HG03575 (cell line): ENCODE measurements around the gene ZNF823.

Experiments used
- ATAC-seq: cut with Tn5 transposase; IDR thresholded peaks from one replicate; pipeline ENCODE4 v1.9.1; 2021; ENCODE audit not compliant: unreplicated experiment, insufficient number of reproducible peaks, low FRiP score; ENCODE audit errors: extremely low read depth

ZNF823 gene

DNA sequence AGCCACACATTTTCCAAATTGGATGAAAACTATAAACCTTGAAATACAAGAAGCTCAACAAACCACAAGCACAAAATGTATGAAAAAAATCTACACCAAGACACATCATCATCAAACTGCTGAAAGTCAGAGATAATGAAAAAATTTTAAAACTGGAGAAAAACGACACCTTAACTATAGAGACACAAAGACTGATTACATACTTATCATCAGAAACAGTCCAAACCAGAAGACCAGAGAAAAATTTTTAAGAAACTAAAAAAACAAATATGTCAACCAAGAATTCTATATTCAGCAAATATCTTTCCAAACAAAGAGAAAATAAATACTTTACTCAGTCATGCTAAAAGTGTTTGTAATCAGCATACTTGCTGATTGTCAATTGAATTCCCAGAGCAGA lies 8.5 kb upstream of the ZNF823 start:
- ATAC-seq, result no peak

DNA sequence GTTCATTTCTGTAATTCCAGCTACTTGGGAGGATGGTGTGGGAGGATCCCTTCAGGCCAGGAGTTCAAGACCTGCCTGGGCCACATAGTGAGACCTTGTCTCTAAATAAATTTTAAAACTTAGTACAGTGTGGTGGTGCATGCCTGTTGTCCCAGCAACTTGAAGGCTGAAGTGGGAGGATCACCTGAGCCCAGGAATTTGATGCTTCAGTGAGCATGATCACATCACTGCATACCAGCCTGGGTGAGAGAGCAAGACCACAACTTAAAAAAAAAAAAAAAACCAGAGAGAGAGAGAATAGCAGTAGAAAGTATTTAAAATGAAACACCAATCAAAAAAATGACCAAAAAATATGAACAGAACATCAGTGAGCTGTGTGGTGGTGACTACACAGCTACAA lies 7.1 kb upstream of the ZNF823 start:
- ATAC-seq, result no peak

GRCh38 chr19:11737964-11738745 lies 591 bp downstream of the ZNF823 start:
- no peak for ATAC-seq

GRCh38 chr19:11736696-11737095 lies 2.0 kb downstream of the ZNF823 start:
- no peak for ATAC-seq

DNA sequence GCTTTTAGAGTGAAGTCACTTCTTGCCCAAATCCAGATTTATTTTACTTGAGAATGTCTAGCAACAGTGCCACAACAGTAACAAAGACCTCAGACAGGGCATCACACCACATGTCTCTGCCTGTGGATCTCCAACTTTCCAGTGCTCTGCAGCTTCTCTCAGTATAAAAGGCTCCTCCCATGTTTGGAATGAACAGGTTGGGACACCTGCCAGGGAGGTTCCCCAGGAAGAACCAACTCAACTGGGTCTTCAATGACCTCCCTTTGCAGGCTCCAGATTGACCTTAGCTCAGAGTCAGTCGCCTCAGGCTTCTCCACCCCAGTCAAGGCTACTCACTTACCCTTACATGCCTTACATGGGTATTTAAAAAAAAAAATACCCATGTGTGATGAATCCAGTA lies 3.4 kb downstream of the ZNF823 start:
- no peak for ATAC-seq

- no peak for ATAC-seq
Observed at GRCh38 chr19:11729586-11729985, 9.2 kb downstream of the ZNF823 start.

DNA sequence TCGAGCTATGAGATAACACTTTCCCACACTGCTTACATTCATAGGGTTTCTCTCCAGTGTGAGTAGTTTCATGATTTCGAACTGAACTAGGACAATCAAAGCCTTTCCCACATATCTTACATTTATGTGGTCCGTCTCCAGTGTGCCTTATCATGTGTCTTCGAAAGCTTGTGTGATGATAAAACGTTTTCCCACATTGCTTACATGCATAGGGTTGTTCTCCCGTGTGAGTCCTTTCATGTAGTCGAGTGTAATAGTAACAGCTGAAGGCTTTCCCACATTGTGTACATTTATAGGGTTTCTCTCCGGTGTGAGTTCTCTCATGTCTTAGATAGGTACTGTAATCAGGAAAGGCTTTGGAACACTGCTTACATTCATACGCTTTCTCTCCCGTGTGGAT lies 16.3 kb downstream of the ZNF823 start:
- no peak for ATAC-seq

GRCh38 chr19:11721681-11722080 lies 17.1 kb downstream of the ZNF823 start:
- ATAC-seq, result no peak

GRCh38 chr19:11710313-11710712 lies 28.4 kb downstream of the ZNF823 start:
- no peak for ATAC-seq

DNA sequence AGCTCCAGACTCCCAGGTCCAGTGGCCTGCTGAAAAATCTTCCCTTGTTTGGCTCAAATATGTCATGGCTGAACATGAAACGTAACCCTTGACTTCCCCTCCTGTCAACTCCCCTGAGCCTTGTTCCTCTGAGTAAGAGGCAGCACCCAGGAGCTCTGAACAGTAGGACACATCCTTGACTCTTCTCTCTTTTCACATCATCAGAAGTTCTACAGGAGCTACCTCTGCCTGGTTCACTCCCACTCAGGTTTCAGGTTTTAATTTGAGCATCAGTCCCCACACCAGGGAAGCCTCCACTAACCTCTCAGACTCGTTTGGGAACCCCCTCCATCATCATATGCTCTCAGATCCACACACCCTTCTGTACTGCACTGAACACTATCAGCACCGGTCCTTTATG lies 30.3 kb downstream of the ZNF823 start:
- ATAC-seq, result no peak

- no peak for ATAC-seq
Observed at GRCh38 chr19:11705474-11705873, 33.3 kb downstream of the ZNF823 start.

DNA sequence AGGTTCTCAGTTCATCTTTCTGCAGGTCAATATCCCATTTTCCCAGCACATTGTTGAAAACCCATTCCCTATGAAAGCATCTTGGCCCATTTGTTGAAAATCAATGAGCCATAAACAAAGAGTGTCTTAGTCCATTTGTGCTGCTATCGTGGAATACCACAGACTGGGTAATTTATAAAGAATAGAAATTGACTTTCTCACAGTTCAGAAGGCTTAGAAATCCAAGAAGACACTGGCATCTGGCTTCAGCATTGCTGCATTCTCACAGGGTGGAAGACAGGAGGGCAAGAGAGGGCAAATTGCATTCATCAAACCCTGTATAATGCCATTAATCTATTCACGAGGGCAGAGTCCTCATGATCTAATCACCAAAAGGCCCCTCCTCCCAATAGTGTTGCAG lies 34.1 kb downstream of the ZNF823 start:
- no peak for ATAC-seq

DNA sequence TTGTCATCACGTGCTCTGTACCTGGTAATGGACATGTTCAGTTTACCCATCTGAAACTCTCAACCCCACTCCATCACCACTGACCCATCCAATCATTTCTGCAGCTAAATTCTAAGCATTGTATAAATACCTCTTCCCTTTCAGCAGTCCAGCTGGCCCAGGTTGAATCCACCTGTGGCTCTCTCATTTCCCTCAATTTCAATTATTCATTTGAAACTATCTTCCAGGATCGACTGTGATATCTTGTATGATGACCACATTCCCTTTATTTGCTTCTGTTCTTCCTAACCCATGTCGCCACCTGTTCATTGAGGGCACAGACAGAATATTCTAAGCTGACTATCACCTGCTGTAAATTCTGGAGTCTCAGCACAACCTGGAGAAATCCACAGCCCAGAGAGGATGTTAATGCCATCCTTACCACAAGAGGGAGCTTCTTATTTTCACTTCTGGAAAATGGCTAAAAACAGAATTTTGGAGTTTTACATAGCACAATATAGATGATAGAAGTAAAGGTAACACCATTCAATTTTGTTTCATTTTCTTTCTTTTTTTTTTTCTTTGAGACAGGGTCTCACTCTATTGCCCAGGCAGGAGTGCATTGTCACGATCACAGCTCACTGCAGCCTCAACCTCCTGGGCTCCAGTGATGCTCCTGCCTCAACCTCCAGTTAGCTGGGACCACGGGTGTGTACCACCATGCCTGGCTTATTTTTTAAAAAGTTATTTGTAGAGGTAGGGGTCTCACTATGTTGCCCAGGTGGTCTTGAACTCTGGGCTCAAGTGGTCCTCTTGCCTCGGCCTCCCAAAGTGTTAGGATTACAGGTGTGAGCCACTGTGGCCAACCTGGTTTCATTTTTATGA lies 38.6 kb downstream of the ZNF823 start:
- no peak for ATAC-seq

DNA sequence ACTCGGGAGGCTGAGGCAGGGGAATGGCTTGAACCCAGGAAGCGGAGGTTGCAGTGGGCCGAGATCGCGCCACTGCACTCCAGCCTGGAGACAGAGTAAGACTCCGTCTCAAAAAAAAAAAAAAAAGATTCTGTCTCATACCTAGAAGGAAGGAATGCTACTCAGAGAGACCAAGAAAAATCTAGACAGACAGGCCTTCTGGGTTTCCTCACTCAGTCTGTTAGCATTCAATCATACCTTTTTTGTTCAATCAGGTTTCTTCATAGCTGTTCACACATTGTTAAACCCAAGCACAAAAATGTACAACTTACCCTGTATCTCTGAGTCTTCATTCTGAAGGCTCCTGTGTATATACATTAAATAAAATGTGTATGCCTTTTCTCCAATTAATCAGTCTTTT lies 40.5 kb downstream of the ZNF823 start:
- no peak for ATAC-seq

- ATAC-seq, result no peak
Observed at GRCh38 chr19:11697284-11697855, 41.4 kb downstream of the ZNF823 start.

DNA sequence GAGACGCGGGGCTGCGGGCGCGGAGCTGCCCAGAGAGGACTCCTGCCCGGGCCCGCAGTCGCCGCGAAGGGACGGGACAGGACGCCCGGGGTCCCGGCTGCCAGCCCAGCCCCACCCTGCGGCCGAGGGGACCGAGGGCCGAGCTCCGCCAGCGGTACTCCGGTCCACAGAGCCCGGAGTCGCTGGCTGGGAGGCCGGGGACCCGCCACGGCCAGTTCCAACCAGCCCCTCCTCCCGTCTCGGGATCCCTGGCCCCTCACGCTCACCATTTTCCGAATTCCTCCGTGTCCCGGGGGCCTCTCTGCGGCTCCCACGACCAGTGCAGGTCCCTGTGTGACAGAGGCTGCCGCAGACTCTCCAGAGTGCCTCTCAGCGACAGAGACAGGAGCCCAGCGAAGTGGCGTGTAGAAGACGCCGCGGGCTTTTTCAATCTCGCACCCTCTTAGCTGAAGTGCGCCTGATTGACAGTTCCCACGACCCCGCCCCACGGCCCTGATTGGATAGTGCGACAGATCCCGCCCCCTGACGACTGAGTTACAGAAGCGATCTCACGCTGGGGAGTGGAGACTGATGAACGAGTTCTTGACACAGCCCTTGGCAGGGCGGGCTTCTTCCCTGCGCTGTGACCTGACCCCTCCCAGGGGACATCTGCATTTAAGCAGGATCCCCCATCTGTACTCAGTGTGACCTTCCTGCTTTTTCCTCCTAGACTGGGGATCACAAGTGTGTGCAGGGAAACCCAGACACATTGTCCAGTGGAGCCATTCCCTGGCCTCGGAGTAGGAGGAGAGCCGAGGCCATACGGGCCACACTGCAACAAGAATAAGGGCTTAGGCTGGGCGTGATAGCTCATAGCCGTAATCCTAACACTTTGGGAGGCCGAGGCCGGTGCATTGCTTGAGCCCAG lies 44.0 kb downstream of the ZNF823 start:
- ATAC-seq, result no peak

DNA sequence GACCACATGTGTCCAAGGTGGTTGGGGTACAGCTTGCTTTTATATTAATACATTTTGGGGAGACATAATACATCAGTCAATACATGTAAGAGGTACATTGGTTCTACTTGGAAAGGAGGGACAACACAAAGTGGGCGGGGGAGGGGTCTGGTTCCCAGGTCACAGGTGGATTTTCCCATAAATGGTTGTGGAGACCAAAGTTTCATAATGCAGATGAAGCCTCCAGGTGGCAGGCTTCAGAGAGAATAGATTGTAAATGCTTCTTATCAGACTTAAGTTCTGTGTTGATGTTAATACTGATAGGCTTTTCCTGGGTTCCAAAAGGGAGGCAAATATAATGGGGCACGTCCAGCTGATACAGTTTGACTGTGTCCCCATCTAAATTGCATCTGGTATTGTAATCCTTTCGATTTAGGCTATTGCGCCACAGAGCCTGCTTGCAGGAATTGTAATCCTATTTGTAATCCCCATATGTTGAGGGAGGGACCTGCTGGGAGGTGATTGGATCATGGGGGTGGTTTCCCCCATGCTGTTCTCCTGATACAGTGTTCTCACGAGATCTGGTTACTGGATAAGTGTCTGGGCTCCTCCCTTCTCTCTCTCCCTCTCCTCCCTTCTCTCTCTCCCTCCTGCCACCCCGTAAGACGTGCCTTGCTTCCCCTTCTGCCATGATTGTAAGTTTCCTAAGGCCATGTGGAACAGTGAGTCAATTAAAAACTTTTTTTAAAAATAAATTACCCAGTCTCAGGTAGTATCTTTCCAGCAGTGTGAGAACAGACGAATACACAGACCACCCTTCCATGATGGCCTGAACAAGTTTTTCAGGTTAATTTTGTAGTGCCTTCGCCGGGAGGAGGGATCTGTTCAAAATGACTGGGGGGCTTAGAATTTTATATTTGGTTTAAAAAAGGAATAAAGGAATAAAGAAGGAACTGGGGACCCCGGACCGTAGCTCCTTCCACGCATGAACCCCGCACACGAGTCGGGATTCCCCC lies 44.9 kb downstream of the ZNF823 start:
- ATAC-seq, result no peak
